ENCODE results near the gene NOX3. TPM values are rescaled to one million over a fixed set of nuclear protein-coding genes. Genes with fewer than 3 reads are reported as not detected.

The NOX3 gene
- not detected for total RNA-seq
- polyA plus RNA-seq, result under 1 TPM in 2 of 3 donors, not detected in 1; 0.03 TPM
- long read RNA-seq, donor 1, result 0 reads
- long read RNA-seq, donor 2, result 0 reads

GRCh38 chr6:155455766-155456165 is at the start of gene NOX3:
TSS of gene NOX3 (minus strand) at chr6:155455839. CDS start at chr6:155455800, 39 bp downstream.
- no peak within 1 kb of the TSS for H3K27ac ChIP-seq
- no peaks in the 10 kb centered on the region for H3K9me3 ChIP-seq
- H3K4me3 ChIP-seq, result no peak within 1 kb of the TSS
- H3K4me1 ChIP-seq, result peaks cover 0 to 5% (median 0%) of the 10 kb centered on the region in 6 donors
- 52 to 65% (median 55%) methylated on average over 5 of the region's 5 CpGs for WGBS, 5 donors
- no peaks in the 10 kb centered on the region for H3K27me3 ChIP-seq (replicated peaks in 1 of 7)
- intact Hi-C loops (cut with DNase I; ENCODE audit: low total_unique reads), result no loop called here
- no peak for DNase-seq
- no peaks in the 10 kb centered on the region for H3K36me3 ChIP-seq
- TF ChIP-seq CTCF (IDR thresholded peaks at IDR 0.05 in 8 of 11, conservative IDR thresholded peaks at IDR 0.05 in 3 of 11) (no peak), POLR2AphosphoS5 (IDR thresholded peaks at IDR 0.05) (no peak), POLR2A (IDR thresholded peaks at IDR 0.05) (no peak)

GRCh38 chr6:155504848-155505607 is 49.4 kb upstream of the NOX3 start:
- H3K36me3 ChIP-seq, result no peaks in the 10 kb centered on the region
- 64 to 79% (median 77%) methylated on average over 5 of the region's 5 CpGs for WGBS, 5 donors
- H3K27me3 ChIP-seq (replicated peaks in 1 of 7), result no peaks in the 10 kb centered on the region
- H3K4me1 ChIP-seq, result peaks cover 0 to 7% (median 0%) of the 10 kb centered on the region in 6 donors
- no peak for DNase-seq
- H3K9me3 ChIP-seq, result peaks cover 0 to 13% (median 8%) of the 10 kb centered on the region in 8 donors
- H3K27ac ChIP-seq, result no peak overlapping the region
- intact Hi-C loops (cut with DNase I; ENCODE audit: low total_unique reads), result no loop called here
- TF ChIP-seq POLR2A (IDR thresholded peaks at IDR 0.05) (no peak), CTCF (IDR thresholded peaks at IDR 0.05 in 8 of 11, conservative IDR thresholded peaks at IDR 0.05 in 3 of 11) (no peak), POLR2AphosphoS5 (IDR thresholded peaks at IDR 0.05) (no peak)
- H3K4me3 ChIP-seq, result no peak overlapping the region

- Histone ChIP-seq H3K9me3 (peaks cover 0 to 13% (median 8%) of the 10 kb centered on the region in 8 donors), H3K4me3 (no peak overlapping the region), H3K27ac (no peak overlapping the region), H3K36me3 (no peaks in the 10 kb centered on the region), H3K4me1 (peaks cover 0 to 7% (median 0%) of the 10 kb centered on the region in 6 donors), H3K27me3 (replicated peaks in 1 of 7) (no peaks in the 10 kb centered on the region)
- WGBS, 5 donors, result 90 to 98% (median 91%) methylated on average over 1 of the region's 1 CpG
- TF ChIP-seq CTCF (IDR thresholded peaks at IDR 0.05 in 8 of 11, conservative IDR thresholded peaks at IDR 0.05 in 3 of 11), result no peak
- TF ChIP-seq POLR2A (IDR thresholded peaks at IDR 0.05), result no peak
- no peak for TF ChIP-seq POLR2AphosphoS5 (IDR thresholded peaks at IDR 0.05)
- intact Hi-C loops (cut with DNase I; ENCODE audit: low total_unique reads), result no loop called here
- no peak for DNase-seq
Observed at GRCh38 chr6:155502393-155502792, 46.8 kb upstream of the NOX3 start.

- H3K4me3 ChIP-seq, result no peak overlapping the region
- H3K27me3 ChIP-seq (replicated peaks in 1 of 7), result no peaks in the 10 kb centered on the region
- intact Hi-C loops (cut with DNase I; ENCODE audit: low total_unique reads), result no loop called here
- TF ChIP-seq CTCF (IDR thresholded peaks at IDR 0.05 in 8 of 11, conservative IDR thresholded peaks at IDR 0.05 in 3 of 11), result no peak
- no peak for TF ChIP-seq POLR2A (IDR thresholded peaks at IDR 0.05)
- no peak for TF ChIP-seq POLR2AphosphoS5 (IDR thresholded peaks at IDR 0.05)
- WGBS, 5 donors, result 78 to 95% (median 94%) methylated on average over 4 of the region's 4 CpGs
- H3K4me1 ChIP-seq, result peaks cover 0 to 11% (median 2%) of the 10 kb centered on the region in 6 donors
- peaks cover 0 to 13% (median 8%) of the 10 kb centered on the region in 8 donors for H3K9me3 ChIP-seq
- H3K27ac ChIP-seq, result no peak overlapping the region
- no peak for DNase-seq
- no peaks in the 10 kb centered on the region for H3K36me3 ChIP-seq
Observed at GRCh38 chr6:155499574-155499973, 43.9 kb upstream of the NOX3 start.
